B cell (primary cell): ENCODE measurements around the gene NAGLU. TPM values are rescaled to one million over a fixed set of nuclear protein-coding genes. Genes with fewer than 3 reads are reported as not detected.

Experiments
- ATAC-seq: fragments of 200-7000 bp; cut with Tn5 transposase; one replicate; pipeline ENCODE4 v1.10.0; 2021; ENCODE audit warnings: low read depth, mild to moderate bottlenecking, moderate number of reproducible peaks, moderate library complexity
- CTCF ChIA-PET: fragments of 350-600 bp; sonication (Branson Sonifier 250); formaldehyde crosslinking; loops from one replicate; lab custom pipeline; 2021; ENCODE audit warnings: antibody characterized with exemption, inconsistent platforms; lab: Charles Lee
- POLR2A ChIA-PET: fragments of 350-600 bp; sonication (Branson Sonifier 250); formaldehyde crosslinking; loops from one replicate; lab custom pipeline; 2021; ENCODE audit warnings: antibody characterized with exemption; lab: Charles Lee
- DNase-seq: peaks from one replicate; pipeline ENCODE4 v3.0.0; 2013
- H2AFZ ChIP-seq: 2 replicates; pipeline ENCODE4 v1.6.1; 2012; ENCODE audit warnings: mild to moderate bottlenecking, low read depth, low read length; ENCODE audit not compliant: insufficient read depth, poor library complexity, severe bottlenecking
- H3K27ac ChIP-seq, 2 donors: 1 replicate in 1 of 2; 2 replicates in 1 of 2; pipeline ENCODE4 v1.5.1; 2012 to 2013; ENCODE audit warnings: low read length in 2 of 2, mild to moderate bottlenecking in 2 of 2, moderate library complexity in 1 of 2
- H3K27me3 ChIP-seq, 4 experiments: fragments of 200-600 bp in 1 of 4; sonication (generic) in 1 of 4; replicated peaks in 1 of 4; 1 replicate in 2 of 4; 2 replicates in 2 of 4; pipeline versions ENCODE4 v1.6.1 to v1.7.0; 2013 to 2016; ENCODE audit warnings: low read length in 3 of 4, mild to moderate bottlenecking in 2 of 4, mixed read lengths in 1 of 4, moderate library complexity in 1 of 4; ENCODE audit not compliant: insufficient read depth in 4 of 4, control insufficient read depth in 3 of 4; ENCODE audit errors: control extremely low read depth in 1 of 4
- H3K36me3 ChIP-seq, 2 experiments: replicated peaks in 1 of 2; 1 replicate in 1 of 2; 2 replicates in 1 of 2; pipeline versions ENCODE4 v1.6.1 to v1.7.1; 2013; ENCODE audit warnings: low read length in 1 of 2; ENCODE audit not compliant: insufficient read depth in 2 of 2, control insufficient read depth in 1 of 2; ENCODE audit errors: control extremely low read depth in 1 of 2, extremely low read depth in 1 of 2
- H3K4me1 ChIP-seq, 2 donors: fragments of 200-600 bp in 1 of 2; sonication (generic) in 1 of 2; 1 replicate in 1 of 2; 2 replicates in 1 of 2; pipeline versions ENCODE4 v1.5.1 to v1.6.1; 2013 to 2017; ENCODE audit warnings: low read length in 2 of 2; ENCODE audit not compliant: control insufficient read depth in 2 of 2, insufficient read depth in 2 of 2
- H3K4me2 ChIP-seq: replicated peaks from 2 replicates; pipeline ENCODE3; 2012; ENCODE audit warnings: mild to moderate bottlenecking, low read depth, low read length; ENCODE audit not compliant: poor library complexity, severe bottlenecking
- H3K4me3 ChIP-seq, 5 experiments: fragments of 200-600 bp in 1 of 5; sonication (generic) in 1 of 5; 1 replicate in 3 of 5; 2 replicates in 2 of 5; pipeline versions ENCODE4 v1.5.1 to v1.7.0; 2011 to 2016; ENCODE audit warnings: low read length in 4 of 5, mild to moderate bottlenecking in 4 of 5, low read depth in 2 of 5, control low read depth in 1 of 5, moderate library complexity in 1 of 5; ENCODE audit not compliant: insufficient read depth in 1 of 5; ENCODE audit errors: control extremely low read depth in 1 of 5, extremely low read depth in 1 of 5
- H3K79me2 ChIP-seq: fragments of 200-600 bp; sonication (generic); one replicate; pipeline ENCODE4 v1.6.0; 2016; ENCODE audit warnings: low read length; ENCODE audit not compliant: control insufficient read depth, insufficient read depth
- H3K9ac ChIP-seq: fragments of 200-600 bp; sonication (generic); 2 replicates; pipeline ENCODE4 v1.6.1; 2017; ENCODE audit warnings: mild to moderate bottlenecking, low read length, moderate library complexity
- H3K9me3 ChIP-seq, 3 donors: one replicate each; pipeline versions ENCODE4 v1.6.1 to v1.7.1; 2013; ENCODE audit warnings: low read length in 2 of 3; ENCODE audit not compliant: control insufficient read depth in 2 of 3, insufficient read depth in 1 of 3; ENCODE audit errors: control extremely low read depth in 1 of 3
- H4K20me1 ChIP-seq: 2 replicates; pipeline ENCODE4 v1.6.0; 2012; ENCODE audit warnings: mild to moderate bottlenecking, low read length; ENCODE audit not compliant: insufficient read depth, control insufficient read depth, poor library complexity, severe bottlenecking
- H3K27ac Mint-ChIP-seq: one replicate; pipeline ENCODE4 v1.8.0; 2021; ENCODE audit warnings: mixed read lengths
- H3K27me3 Mint-ChIP-seq: one replicate; pipeline ENCODE4 v1.8.0; 2021; ENCODE audit warnings: mixed read lengths
- H3K4me1 Mint-ChIP-seq: one replicate; pipeline ENCODE4 v1.8.0; 2021; ENCODE audit warnings: mixed read lengths
- H3K4me3 Mint-ChIP-seq: one replicate; pipeline ENCODE4 v1.8.0; 2021; ENCODE audit warnings: mixed read lengths
- H3K9me3 Mint-ChIP-seq: one replicate; pipeline ENCODE4 v1.8.0; 2022; ENCODE audit warnings: mixed read lengths; ENCODE audit not compliant: insufficient read depth
- CTCF ChIP-seq: fragments of 200-600 bp; IDR thresholded peaks from one replicate; pipeline ENCODE4 v1.8.0; 2022; ENCODE audit warnings: antibody characterized with exemption, mild to moderate bottlenecking
- EZH2 ChIP-seq: IDR thresholded peaks from 2 replicates; pipeline ENCODE4 v1.6.1; 2012; ENCODE audit warnings: borderline replicate concordance, low read depth, mild to moderate bottlenecking, moderate library complexity, low read length; ENCODE audit not compliant: insufficient read depth, poor library complexity, severe bottlenecking
- WGBS: methylation state at CpG from one replicate; pipeline ENCODE4 v1.1.5; 2013; ENCODE audit warnings: missing lambda C conversion rate; ENCODE audit not compliant: insufficient coverage; 5-methylcytosine and 5-hydroxymethylcytosine counted together
- intact Hi-C: fragments of 100-400 bp; cut with micrococcal nuclease; formaldehyde crosslinking; loops from one replicate; pipeline ENCODE4 v1.10.0; 2022
- polyA plus RNA-seq: library from polyadenylated mRNA; depleted of rRNA; stranded (reverse); fragments of >200 nt; gene quantifications from 2 replicates; pipeline ENCODE4 v1.2.3, GENCODE V29; 2012
- total RNA-seq, 2 donors: library from RNA; stranded (reverse); fragments of 120-200 nt in 1 of 2; gene quantifications; 1 replicate in 1 of 2; 2 replicates in 1 of 2; pipeline versions ENCODE4 v1.2.3 to v1.2.4, GENCODE V29; 2013 to 2022

Gene NAGLU
- total and polyA plus RNA-seq, 2 donors (not counting 1 experiment from before 2014, with no cell fraction given): 44.8 to 52.4 TPM

- H3K4me2 ChIP-seq: peak overlapping the region; percentile 35
- peaks cover 33% of the 10 kb centered on the region for H4K20me1 ChIP-seq
- H3K9me3 ChIP-seq: no peaks in the 10 kb centered on the region
- H3K4me3 Mint-ChIP-seq: peak overlapping the region; percentile 76
- peak overlapping the region in 1 of 5 experiments; percentile 15 for H3K4me3 ChIP-seq
- peak; percentile 51 for ATAC-seq
- H3K27me3 Mint-ChIP-seq: no peaks in the 10 kb centered on the region
- H3K27me3 ChIP-seq: no peaks in the 10 kb centered on the region
- no peak for TF ChIP-seq EZH2
- no peak for TF ChIP-seq CTCF
- DNase-seq: peak; percentile 50
- no peaks in the 10 kb centered on the region for H3K9me3 Mint-ChIP-seq
- no peak overlapping the region for H2AFZ ChIP-seq
- no peak overlapping the region for H3K9ac ChIP-seq
- ChIA-PET POLR2A (interaction anchor here (0.6 kb wide), 2 partner anchors 15 to 112 kb away, joined by 3 to 4 read pairs; no protein-coding TSS in a partner anchor), CTCF (interaction anchor here (0.8 to 2.1 kb wide), 6 partner anchors 8 to 93 kb away, joined by 3 to 13 read pairs (median 3); partner anchors contain the start of gene PSMC3IP)
- H3K27ac Mint-ChIP-seq: peak overlapping the region; percentile 95
- 88% methylated on average over 1 of the region's 7 CpGs for WGBS
- H3K79me2 ChIP-seq: peaks cover 4% of the 10 kb centered on the region
- H3K4me1 Mint-ChIP-seq: peaks cover 36% of the 10 kb centered on the region
- H3K36me3 ChIP-seq: peaks cover 12 to 88% of the 10 kb centered on the region in 2 experiments
- intact Hi-C loops: no loop called here
- peaks cover 16 to 31% of the 10 kb centered on the region in 2 donors for H3K4me1 ChIP-seq
- H3K27ac ChIP-seq: peak overlapping the region; percentile 24 to 65
These were observed 50.6 kb downstream of the NAGLU start for GRCh38 chr17:42586514-42587230.

DNA sequence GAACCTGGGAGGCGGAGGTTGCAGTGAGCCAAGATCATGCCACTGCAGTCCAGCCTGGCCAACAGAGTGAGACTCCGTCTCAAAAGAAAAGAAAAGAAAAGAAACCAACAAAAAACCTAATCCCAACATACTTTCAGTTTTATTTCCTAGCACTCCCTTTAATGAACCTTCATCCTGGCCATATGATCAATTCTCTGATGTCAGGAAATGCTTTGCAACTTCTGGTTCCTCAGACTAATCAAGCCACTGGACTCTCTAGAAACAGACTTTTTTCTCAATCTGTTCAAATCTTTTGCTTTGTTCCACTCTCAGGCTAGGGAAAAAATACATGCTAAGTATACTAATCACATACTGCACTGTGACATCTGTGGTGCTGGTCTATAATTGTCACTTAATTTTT is 54.8 kb downstream of the NAGLU start:
- H4K20me1 ChIP-seq: peaks cover 66% of the 10 kb centered on the region
- no peak overlapping the region for H3K9ac ChIP-seq
- H3K27me3 Mint-ChIP-seq: no peaks in the 10 kb centered on the region
- no peak overlapping the region for H3K4me2 ChIP-seq
- H3K4me1 Mint-ChIP-seq: peaks cover 26% of the 10 kb centered on the region
- no peaks in the 10 kb centered on the region for H3K27me3 ChIP-seq
- ChIA-PET POLR2A (no interaction called here), CTCF (interaction anchor here (2.8 kb wide), 1 partner anchor 13 kb away, joined by 9 read pairs; the partner anchor contains the start of gene PSMC3IP)
- 100% methylated on average over 2 of the region's 2 CpGs for WGBS
- H3K27ac ChIP-seq: no peak overlapping the region
- H3K79me2 ChIP-seq: peaks cover 44% of the 10 kb centered on the region
- no peak overlapping the region for H3K27ac Mint-ChIP-seq
- H3K4me1 ChIP-seq: peaks cover 15 to 21% of the 10 kb centered on the region in 2 donors
- peaks cover 3 to 67% of the 10 kb centered on the region in 2 experiments for H3K36me3 ChIP-seq
- H3K4me3 ChIP-seq: no peak overlapping the region
- no peak for DNase-seq
- no peaks in the 10 kb centered on the region for H3K9me3 Mint-ChIP-seq
- no peaks in the 10 kb centered on the region for H3K9me3 ChIP-seq
- no peak for ATAC-seq
- no peak overlapping the region for H3K4me3 Mint-ChIP-seq
- intact Hi-C loops: no loop called here
- TF ChIP-seq EZH2 (no peak), CTCF (no peak)
- H2AFZ ChIP-seq: no peak overlapping the region
